ENCODE measurements around the gene DNAJB14.

GRCh38 chr4:99868126-99868596 lies 78.3 kb downstream of the DNAJB14 start:
- TF ChIP-seq MAX (CRISPR knock-in tag; IDR thresholded peaks at IDR 0.05) (no peak), ZNF671 (CRISPR knock-in tag; IDR thresholded peaks at IDR 0.05) (no peak), SP1 (CRISPR knock-in tag; conservative IDR thresholded peaks at IDR 0.05) (no peak), CTCF (IDR thresholded peaks at IDR 0.05) (no peak), MLX (CRISPR knock-in tag; IDR thresholded peaks at IDR 0.05) (no peak), HMGXB4 (CRISPR knock-in tag; IDR thresholded peaks at IDR 0.05) (no peak), JUN (CRISPR knock-in tag; IDR thresholded peaks at IDR 0.05) (no peak)

All from WTC11 (cell line).